ENCODE measurements around the gene B9D1.

Gene B9D1

DNA sequence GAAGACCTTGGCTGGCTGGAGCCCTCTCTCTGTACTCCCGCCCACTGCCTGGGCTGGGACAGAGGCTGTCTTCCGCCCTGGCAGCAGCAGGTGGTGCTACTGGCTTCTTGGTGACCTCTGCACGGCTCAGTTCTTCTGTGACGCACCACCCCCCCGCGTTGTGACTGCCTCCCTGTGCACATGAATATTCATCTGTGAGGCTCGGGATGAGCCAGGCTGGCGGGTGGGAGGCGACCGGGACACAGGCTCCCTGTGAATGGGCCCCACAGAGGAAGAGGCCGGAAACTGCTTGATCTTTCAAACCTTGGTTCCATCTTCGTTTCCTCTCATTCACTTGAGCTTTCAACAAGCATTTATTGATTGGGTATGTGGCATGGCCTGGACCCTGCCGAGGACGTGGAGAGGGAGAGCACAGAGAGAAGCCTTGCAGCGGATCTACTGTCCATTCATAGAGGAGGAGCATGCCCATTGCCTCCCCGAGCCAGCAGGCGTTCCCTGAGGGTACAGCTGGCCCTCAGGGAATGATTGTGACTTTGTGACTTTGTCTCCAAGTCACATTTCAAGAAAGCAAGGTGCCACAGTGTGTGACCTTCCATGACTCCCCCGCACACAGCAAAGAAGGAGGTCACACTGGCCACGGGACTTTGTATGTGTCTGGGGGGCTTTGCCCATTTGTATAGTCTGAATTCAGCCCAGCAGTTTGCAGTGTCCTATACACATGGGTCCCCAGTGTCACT is 45.0 kb downstream of the B9D1 start:
- DNase-seq: peak; percentile 96

DNA sequence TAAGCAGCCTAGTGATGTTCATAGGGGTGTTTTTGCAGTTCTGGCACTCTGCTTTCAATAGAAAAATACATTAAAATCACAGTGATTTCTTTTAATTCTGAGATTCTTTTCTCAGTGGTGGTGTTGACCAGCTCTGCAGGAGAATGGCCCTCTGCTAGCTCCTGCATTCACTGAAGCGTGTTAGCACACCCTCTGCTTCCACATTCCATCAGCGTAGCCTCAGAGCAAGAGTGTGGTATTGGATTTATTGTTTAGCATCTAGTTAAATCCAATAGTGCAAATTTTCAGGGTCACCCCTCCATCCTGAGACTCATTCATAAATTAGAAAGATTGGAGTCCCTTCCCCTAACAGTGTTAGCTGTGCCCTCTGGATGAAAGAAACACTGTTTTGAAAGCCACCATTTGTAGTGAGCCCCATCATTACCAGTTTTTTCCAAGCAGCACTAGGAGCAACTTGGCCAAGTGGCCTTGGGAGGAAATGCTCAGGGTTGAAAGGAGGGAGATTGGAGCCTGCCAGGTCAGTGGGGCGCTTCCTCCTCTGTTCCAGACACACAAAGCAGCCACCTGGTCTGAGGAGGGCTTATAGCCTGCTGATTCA is 45.7 kb downstream of the B9D1 start:
- DNase-seq: no peak

DNA sequence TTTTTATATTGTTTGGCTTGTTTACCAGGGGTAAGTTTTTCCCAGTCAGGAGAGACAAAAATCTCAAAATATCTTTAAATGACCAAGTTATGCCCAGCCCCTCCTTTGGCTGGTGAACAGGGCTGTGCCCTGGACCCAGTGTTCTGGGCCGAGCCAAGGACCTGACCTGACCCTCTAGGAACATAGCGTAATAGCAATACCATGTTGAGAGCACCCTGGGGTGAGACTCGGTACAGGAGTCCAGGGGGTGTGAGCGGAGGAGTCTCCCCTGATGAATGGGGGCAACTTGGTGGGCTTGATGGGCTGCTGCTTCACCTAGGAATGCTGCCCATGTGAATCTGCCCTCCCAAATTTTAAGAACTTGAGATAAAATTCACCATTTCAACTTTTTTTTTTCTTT is 47.4 kb downstream of the B9D1 start:
- peak; percentile 40 for DNase-seq

DNA sequence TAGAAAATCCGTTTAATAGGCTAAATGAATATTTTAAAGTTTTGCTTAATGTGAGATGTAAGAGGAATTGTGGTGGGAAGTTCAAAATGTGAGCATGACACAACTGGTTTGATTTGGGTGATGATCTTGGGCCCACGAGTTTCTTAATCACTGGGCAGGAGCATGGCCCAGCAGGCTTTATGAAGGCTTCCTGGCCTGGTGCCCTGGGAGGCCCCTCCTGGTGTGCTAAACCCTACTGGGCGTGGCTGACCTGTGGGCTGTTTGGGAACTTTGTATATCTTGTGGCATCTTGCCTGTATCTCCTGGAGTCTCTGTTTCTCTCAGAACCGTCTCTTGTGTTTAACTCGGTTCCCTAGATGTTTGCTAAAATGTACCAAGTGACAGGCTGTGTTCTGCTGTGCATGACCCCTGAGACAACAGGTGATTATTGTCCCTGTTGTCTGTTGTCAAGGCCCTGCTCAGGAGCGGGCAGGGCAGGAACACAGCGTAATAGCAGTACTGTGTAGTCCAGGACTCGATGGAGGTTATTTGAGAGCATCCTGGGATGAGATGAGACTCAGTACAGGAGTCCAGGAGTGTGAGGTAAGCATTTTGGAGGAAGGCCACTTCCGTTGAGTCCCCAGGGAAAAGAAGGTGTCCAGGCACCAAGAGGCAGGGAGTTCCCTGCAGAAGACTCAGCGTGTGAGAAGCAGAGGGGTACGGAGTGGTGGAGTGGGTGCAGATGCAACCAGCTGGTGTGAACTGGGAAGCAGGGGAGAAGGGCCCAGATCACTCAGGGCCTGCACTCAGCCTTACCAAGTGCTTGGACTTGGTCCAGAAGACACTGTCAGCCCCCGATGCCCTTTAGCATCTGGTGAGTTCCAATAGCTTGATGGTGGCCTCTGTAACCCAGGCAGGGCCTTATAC is 48.5 kb downstream of the B9D1 start:
- DNase-seq: peak; percentile 53

DNA sequence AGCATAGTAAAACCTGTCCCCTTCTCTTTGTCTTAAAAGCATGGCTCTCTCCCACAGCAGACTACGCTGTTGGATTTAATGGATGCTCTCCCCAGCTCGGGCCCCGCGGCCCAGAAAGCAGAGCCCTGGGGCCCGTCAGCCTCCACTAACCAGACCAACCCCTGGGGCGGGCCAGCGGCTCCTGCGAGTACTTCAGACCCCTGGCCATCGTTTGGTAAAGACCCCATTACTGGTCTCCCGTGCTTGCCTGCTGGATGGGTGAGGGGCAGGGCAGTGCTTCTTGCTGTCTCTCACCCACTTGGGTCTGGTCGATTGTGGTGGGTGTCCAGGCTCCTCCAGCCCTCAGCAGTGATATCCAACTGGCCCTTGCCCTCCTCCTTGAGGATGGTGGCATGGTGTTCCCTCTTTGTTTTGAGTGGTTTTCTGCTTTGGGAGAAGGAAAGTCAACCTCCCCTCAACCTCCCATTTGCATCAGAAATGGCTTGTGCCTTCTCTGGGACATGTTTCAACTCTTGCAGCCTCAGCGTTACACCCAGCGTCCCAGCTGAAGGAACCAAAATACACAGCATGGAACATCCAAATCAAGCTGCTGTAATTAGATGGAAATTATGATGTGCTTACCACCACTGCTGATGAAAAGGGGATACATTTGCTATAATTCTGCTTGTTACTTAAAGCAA is 49.3 kb downstream of the B9D1 start:
- peak; percentile 48 for DNase-seq

DNA sequence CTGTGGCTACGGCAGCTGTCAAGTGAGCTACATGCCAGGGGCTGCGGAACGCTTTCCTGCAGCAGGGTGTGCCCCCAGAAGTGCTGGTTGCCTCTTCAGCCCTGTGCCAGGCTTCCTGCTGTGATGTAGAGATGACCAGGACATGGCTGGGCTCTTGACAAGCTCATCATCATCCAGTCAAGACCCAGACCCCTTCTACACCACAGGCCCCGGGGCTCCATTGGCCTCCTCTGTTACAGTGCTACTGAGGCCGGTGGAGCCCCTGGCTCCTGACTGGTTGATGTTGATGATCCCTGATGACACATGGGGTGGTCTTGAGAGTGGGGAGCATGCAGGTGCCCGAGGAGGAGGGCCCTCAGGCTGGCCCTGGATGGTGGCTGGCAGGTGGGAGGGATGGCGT is 50.1 kb downstream of the B9D1 start:
- peak; percentile 51 for DNase-seq

DNA sequence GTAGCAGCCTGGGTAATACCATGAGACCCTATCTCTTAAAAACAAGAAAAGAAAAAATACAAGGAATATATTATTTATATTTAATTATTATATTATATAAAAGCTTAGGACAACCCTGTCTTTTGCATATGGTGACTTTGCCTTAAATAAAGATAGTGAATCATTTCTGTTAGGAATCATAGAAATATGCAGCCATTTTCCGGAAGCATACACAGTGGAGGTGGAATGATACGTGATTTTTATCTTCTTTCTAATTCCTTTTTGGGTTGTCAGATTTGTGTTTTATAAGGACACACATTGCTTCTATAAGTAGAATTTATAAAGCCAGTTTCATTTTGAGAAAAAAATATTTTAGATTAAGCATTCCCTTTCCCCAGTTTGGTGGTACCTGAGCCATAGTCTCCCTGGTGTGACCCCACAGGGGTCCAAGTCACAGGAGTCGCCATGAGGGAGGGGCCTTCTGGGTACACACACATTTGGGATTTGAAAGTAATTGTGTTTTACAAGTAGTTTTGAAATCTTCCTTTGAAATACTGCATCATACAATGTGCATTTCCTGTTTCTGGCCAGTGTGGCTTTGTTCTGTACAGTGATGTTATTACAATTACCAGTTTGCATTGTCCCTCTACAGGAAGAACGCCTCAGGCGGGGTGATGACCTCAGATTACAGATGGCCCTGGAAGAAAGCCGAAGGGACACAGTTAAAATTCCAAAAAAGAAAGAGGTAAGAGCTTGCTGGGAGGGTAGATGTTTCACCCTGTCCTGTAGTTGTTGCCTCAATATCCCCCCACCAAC is 50.9 kb downstream of the B9D1 start:
- peak; percentile 56 for DNase-seq

DNA sequence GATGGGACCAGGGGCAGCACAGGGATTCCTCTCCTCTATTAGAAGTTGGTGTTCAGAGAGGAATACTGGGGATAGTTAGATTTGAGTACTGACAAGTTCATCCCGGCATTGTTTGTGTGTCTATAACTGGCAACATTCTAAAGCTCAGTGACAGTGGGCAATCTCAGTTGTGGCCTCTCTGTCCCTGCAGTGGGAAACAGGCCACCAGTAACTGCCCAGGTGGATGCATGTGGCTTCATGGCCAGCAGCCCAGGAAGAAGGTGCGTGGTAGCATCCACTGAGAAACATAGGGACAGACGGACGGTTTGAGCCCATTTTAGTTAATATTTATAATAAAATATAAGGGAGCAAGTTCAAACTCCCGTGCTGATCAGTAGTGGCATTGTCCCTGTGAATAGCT is 51.5 kb downstream of the B9D1 start:
- DNase-seq: peak; percentile 27

DNA sequence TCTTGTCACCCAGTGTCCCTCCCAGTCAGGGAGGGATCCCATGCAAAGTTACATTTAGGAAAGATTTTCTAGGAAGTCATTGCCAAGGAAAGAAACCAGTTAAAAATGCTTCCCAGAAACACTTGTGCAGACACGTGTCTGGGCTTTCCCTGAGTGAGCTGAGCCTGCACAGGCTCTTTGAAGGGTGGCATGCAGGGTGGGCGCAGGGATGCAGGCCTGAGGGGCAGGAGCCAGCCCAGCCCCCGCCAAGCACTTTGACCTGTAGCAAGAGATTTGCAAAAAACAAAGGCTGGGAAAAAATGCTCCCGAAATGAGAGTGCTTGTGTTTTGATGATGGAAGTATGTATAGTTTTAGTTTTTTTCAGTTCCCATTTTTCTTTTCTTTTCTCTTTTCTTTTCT is 52.4 kb downstream of the B9D1 start:
- peak; percentile 35 for DNase-seq

DNA sequence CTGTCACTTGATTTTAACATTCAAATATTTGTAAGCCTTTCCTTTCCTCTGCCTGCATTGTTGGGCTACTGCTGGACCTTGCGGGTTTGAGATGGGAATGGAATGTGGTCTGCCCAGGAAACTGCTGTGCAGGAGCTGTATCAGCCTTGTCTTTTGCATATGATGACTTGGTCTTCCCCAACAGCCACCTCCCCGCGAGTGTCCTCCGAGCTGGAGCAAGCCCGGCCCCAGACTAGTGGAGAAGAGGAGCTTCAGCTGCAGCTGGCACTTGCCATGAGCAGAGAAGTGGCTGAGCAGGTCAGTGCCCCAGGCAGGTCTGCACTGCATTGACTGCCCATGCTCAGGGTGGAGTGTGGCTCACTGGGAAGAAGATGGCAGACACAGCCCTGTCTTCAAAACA is 52.8 kb downstream of the B9D1 start:
- DNase-seq: peak; percentile 84

DNA sequence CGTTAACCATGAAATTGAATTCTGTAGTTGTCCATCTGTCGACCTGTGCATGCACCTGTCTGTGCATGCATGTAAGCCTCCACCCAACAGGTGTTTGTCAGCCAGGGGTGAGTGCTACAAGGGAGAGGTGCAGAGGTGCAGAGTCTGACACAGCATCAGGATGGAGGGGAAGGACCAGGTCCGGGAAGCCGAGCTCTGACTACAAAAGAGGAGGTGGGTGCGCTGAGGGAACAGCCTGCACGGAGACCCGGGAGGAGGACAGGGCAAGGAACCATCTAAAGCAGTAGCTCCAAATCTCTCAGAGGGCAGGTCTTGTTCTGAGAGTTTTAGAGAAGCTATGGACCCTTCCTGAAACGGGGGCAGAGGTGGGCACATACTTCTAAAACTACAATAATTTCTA is 54.1 kb downstream of the B9D1 start:
- peak; percentile 47 for DNase-seq

DNA sequence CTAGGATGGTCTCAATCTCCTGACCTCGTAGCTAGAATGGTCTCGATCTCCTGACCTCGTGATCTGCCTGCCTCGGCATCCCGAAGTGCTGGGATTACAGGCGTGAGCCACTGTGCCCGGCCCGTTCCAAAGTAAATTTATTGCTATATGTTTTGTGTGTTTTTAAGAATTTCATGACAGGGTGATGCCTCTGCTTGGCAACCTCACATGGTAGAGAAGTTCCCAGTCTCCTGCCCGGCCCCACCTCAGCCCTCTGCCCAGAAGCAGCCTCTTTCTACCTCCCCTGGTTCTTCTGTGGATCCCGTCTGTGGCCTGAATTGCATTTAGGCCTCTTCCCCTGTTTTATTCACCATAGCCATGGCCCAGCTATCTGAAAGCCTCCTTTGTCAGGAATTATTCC is 55.0 kb downstream of the B9D1 start:
- DNase-seq: no peak

DNA sequence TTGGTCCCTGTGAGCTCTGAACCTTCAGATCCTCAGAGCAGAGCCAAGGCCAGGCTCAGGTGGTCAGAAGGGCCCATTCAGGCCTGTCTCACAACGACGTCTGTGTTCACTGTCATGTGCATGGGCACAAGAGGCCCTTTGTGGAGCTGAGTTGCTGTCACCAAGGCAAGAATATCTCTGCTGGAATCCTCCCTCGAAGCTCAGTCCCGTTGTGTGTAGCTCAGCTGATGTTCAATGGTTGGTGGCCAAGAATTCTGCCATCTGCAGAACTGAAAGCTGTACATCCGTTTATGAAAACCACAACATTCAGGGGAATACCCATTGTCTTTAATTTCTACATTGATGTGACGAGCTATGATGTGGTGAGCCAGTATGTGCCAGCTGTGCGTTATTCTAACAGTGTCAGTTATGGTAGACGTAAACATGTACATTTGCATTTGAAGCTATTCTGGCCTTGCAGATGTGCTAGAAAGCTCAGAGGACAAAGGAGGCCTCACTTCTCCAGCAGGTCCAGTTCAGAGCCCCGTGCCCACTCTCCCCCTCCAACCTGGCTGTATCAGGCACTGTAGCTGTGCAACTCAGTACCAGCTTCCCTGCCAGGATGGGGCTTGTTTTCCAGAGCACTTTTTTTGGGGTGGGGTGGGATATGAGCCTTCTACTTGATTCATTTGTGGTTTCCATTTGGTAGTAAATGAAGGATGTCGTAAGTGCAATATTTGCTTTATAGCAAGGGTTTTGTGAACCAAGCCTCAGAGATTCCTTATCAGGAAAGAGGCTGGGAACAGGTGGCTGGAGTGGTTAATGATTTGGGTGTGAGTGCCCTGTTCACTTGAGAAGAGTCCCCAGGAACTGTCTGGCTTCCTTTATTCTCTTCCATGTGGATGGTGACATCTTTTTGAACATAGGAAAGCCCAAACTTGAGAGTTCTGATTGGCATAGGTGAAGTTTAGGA is 56.1 kb downstream of the B9D1 start:
- no peak for DNase-seq

DNA sequence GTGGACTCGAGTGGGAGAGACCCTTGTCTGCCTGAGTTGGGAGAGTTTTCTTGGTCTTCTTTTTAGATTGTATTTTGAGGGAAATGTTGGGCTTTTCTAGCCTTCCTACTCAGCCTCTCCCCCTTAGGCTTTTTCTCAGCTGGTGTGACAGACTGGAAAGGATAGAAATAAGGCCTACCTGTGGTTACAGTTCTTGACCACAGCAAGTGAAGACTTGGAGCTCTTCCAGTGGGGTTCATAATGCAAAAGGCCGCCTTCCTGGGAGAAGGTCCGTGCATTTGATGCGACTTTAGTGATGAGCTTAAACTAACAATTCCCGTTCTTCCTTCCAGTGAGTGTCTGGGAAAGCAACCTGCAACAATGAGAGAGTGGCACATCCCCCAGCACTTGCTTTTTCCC is 56.8 kb downstream of the B9D1 start:
- no peak for DNase-seq

DNA sequence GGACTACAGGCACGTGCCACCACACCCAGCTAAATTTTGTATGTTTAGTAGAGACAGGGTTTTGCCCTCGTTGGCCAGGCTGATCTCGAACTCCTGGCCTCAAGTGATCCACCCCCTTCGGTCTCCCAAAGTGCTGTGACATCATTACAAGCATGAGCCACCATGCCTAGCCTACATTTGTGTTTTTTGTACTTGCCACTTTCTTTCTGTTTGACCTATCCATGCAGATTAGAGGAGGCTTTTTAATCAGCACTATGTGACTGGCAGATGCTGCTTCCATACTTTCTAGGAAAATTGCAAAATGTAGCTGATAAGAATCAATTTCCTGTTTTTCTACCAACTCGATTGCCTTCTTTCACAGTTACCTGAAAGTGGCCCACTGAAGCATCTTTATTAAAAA is 57.3 kb downstream of the B9D1 start:
- DNase-seq: no peak

DNA sequence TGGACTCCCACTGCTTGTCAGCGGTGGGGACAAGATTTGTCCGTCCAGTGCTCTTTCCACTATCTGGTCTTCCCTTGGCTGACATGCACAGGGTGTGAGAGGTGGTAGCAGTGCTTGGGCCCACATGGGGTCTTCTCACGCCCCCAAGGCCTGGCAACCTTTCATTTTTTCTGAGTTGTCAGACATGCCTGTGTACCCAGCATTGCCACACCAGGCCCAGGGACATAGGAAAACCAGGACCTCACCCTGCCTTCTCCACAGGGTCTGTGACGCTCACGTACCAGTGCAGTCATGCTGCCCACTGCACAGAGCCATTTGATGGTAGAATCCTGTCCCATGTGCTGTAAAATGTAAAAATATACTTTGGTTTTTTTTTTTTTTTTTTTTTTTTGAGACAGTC is 57.8 kb downstream of the B9D1 start:
- DNase-seq: no peak

DNA sequence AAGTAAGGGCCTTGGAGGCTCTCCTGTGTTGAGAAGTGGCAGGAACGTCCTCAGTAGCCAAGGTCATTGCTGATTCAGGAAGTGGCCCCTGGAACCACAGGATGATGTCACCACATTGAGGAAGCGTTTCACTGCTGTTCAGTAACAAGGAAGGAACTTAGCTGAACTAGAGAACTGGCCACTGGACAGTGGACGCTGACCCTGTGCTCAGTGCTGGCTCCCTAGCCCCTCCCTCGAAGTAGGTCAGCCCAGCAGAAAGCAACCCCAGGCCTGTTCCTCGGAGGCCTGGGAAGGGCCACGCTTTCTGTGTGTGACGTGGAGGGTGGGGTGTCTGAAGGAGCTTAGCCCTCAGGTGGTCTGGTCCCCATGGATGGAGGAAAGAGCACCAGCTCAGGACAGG is 58.3 kb downstream of the B9D1 start:
- no peak for DNase-seq

DNA sequence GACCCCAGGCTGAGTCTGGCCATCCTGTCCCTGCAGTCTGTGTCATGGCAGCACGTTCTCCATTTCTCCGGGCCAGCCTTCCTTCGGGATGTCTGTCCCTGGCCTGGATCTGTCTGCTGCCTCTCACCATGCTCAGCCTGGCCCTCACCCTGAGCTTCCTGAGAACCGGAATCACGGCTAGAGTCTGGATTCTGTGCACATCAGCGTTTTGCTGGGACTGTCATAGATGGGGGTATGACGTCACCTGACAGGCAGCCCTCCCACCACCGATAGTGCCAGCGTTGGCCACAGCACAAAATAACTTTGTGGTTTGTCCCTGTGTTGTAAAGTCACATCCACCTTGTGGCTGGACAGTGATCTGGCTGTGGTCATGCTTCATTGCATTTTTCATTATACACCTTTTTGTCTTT is 59.2 kb downstream of the B9D1 start:
- DNase-seq: no peak

DNA sequence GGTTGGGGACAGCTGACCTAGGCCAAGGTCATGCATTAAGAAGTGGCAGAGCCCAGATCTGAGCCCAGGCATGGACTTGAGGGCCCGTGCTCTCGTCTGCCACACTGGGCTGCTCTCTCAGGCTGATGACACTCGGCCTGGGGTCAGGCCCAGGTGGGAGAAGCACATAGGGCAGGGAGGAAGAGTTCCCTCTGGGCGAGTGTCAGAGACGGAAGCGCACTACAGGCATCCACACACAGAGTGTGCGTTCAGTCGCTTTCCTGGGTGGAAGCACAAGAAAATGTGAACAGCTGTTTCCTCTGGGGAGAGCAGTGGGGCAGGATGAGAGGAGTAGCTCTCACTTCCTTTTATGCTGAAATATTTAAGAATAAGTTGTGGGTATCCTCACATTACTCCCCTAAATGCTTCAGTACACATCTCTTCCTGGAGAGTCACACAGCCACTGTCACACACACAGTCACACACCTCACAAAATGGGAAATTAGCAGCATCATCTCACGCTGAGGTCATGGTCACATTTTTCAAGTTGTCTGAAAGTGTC is 59.7 kb downstream of the B9D1 start:
- DNase-seq: no peak

DNA sequence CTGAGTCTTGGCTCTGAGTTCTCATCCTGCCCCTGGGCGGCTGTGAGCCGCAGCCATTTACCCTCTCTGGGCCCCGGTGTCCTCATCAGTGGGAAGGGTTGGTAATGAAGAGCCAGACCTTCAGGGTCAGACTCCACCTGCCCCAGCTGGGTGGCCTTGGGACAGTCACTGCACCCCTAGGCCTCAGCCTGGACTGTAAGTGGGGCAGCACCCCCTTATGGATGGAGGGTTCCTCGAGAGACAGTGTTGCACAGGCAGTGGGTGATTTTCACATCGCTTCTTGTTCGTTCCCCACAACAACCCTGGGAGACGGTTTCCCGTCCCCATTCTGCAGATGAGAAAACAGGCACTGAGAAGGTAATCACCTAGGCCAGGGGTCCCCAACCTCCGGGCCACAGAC is 60.5 kb downstream of the B9D1 start:
- no peak for DNase-seq

All from islet precursor cell (in vitro differentiated cells).